Measurements from ENCODE around the gene MBD3L5. TPM values are rescaled to one million over a fixed set of nuclear protein-coding genes. Genes with fewer than 3 reads are reported as not detected.
"Not testable (repeated sequence)": the region's sequence is repeated elsewhere in the genome, so short reads cannot be mapped to it uniquely, and the experiment has no call there.

Gene MBD3L5
- total RNA-seq, 1 experiment from 2014 or later, result not detected

DNA sequence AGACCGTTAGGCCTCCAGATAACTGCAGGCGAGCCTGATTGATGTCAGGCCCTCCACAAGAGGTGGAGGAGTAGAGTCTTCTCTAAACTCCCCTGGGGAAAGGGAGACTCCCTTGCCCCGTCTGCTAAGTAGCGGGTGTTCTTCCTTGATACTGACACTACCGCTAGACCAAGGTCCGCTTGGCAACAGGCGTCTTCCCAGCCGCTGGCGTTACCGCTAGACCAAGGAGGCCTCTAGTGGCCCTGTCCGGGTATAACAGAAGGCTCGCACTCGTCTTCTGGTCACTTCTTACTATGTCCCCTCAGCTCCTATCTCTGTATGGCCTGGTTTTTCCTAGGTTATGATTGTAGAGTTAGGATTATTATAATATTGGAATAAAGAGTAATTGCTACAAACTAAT, 36.7 kb downstream of the MBD3L5 start:
- H3K9me3 ChIP-seq (ENCODE audit: control insufficient read depth, low read depth, low read length); H3K4me2 ChIP-seq (ENCODE audit: insufficient read depth, insufficient read length, low read length); H3K23ac ChIP-seq (ENCODE audit: insufficient read length, low read depth, low read length); H2AFZ ChIP-seq (ENCODE audit: low read length); H3K14ac ChIP-seq (ENCODE audit: insufficient read depth, low read length); H3K79me2 ChIP-seq (ENCODE audit: insufficient read depth, low read length); H3K4me1 Mint-ChIP-seq; H3K27me3 Mint-ChIP-seq (ENCODE audit: low read depth); H4K91ac ChIP-seq (ENCODE audit: insufficient read length, low read depth, low read length); H3K56ac ChIP-seq (ENCODE audit: insufficient read length, low read depth, low read length); H2BK20ac ChIP-seq (ENCODE audit: low read depth, low read length, poor library complexity, severe bottlenecking); H3K4me1 ChIP-seq (ENCODE audit: insufficient read depth, low read length); H3K9ac ChIP-seq (ENCODE audit: extremely low read depth, insufficient read length, low read length); H3K23me2 ChIP-seq (ENCODE audit: insufficient read length, low read depth, low read length, poor library complexity, severe bottlenecking); H3K27ac ChIP-seq (ENCODE audit: insufficient read length, low read depth, low read length); H4K8ac ChIP-seq (replicated peaks; ENCODE audit: insufficient read length, low read depth, low read length); H2BK12ac ChIP-seq (ENCODE audit: insufficient read length, low read depth, low read length); H2AK5ac ChIP-seq (ENCODE audit: insufficient read length, low read length); H4K5ac ChIP-seq (ENCODE audit: insufficient read length, low read depth, low read length); H3K27me3 ChIP-seq (ENCODE audit: insufficient read depth, low read length); H3K27ac Mint-ChIP-seq; H2BK5ac ChIP-seq (ENCODE audit: insufficient read length, low read length); H3T11ph ChIP-seq (ENCODE audit: low read length); H3K18ac ChIP-seq (ENCODE audit: insufficient read length, low read depth, low read length); H2BK15ac ChIP-seq (ENCODE audit: low read depth, low read length); H3K79me1 ChIP-seq (ENCODE audit: insufficient read depth, low read depth, low read length, poor library complexity, severe bottlenecking); H2BK120ac ChIP-seq (ENCODE audit: low read depth, low read length, poor library complexity, severe bottlenecking); H3K4ac ChIP-seq (ENCODE audit: low read depth, low read length); H3K4me3 Mint-ChIP-seq; H4K20me1 ChIP-seq (ENCODE audit: control insufficient read depth, insufficient read depth, insufficient read length): not testable (repeated sequence)
- TF ChIP-seq, protein P1, sequence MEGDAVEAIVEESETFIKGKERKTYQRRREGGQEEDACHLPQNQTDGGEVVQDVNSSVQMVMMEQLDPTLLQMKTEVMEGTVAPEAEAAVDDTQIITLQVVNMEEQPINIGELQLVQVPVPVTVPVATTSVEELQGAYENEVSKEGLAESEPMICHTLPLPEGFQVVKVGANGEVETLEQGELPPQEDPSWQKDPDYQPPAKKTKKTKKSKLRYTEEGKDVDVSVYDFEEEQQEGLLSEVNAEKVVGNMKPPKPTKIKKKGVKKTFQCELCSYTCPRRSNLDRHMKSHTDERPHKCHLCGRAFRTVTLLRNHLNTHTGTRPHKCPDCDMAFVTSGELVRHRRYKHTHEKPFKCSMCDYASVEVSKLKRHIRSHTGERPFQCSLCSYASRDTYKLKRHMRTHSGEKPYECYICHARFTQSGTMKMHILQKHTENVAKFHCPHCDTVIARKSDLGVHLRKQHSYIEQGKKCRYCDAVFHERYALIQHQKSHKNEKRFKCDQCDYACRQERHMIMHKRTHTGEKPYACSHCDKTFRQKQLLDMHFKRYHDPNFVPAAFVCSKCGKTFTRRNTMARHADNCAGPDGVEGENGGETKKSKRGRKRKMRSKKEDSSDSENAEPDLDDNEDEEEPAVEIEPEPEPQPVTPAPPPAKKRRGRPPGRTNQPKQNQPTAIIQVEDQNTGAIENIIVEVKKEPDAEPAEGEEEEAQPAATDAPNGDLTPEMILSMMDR (conservative IDR thresholded peaks at IDR 0.05), result peak; percentile 56
- H3K9me3 Mint-ChIP-seq, result peaks cover 32 to 50% of the 10 kb centered on the region in 2 experiments
- H3K36me3 Mint-ChIP-seq (ENCODE audit: insufficient read depth in 1 of 3, low read depth in 3 of 3), result peaks cover 9 to 19% (median 12%) of the 10 kb centered on the region in 3 experiments
- no CpG with 5 or more reads among the region's 13 CpGs for WGBS (ENCODE audit: extremely low coverage, insufficient read length, low lambda C conversion rate)
- peak; percentile 69 for DNase-seq

Measured in H9 (cell line).